Measurements from ENCODE around the gene FAM187B. TPM values are rescaled to one million over a fixed set of nuclear protein-coding genes. Genes with fewer than 3 reads are reported as not detected.

FAM187B gene
- total RNA-seq, 1 donor from 2014 or later = not detected

DNA sequence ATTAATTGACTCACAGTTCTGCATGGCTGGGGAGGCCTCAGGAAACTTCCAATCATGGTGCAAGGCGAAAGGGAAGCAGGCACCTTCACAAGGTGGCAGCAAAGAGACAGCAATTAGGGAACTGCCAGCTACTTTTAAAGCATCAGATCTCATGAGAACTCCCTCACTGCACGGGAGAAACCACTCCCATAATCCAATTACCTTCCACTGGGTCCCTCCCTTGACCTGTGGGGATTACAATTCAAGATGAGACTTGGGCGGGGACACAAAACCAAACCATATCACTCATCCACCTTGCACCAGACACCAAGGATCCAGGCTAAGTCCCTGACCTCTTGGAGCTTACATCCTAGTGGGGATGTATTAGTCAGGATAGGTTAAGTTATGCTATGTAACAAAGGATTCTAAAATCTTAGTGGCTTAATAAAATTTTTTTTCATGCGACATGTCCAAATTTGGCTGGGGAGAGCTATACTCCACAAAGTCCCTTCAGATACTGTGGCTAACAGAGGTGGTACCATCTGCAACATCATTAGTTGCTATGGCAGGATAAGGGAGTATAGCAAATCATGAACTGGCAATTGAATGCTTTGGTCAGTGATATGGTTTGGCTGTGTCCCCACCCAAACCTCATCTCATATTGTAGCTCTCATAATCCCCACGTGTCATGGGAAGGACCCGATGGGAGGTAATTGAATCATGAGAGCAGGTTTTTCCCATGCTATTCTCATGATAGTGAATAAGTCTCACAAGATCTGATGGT, 8.3 kb upstream of the FAM187B start:
- no peak for DNase-seq (ENCODE audit: low spot score in 2 of 2)
- H3K27me3 ChIP-seq = no peaks in the 10 kb centered on the region
- intact Hi-C loops (cut with DNase I) = no loop called here
- H3K4me3 ChIP-seq = no peak overlapping the region
- no peak overlapping the region for H3K27ac ChIP-seq
- no peaks in the 10 kb centered on the region for H3K4me1 ChIP-seq
- peaks cover 0 to 8% of the 10 kb centered on the region in 2 donors for H3K9me3 ChIP-seq
- H3K36me3 ChIP-seq = no peaks in the 10 kb centered on the region
- TF ChIP-seq, protein P1, sequence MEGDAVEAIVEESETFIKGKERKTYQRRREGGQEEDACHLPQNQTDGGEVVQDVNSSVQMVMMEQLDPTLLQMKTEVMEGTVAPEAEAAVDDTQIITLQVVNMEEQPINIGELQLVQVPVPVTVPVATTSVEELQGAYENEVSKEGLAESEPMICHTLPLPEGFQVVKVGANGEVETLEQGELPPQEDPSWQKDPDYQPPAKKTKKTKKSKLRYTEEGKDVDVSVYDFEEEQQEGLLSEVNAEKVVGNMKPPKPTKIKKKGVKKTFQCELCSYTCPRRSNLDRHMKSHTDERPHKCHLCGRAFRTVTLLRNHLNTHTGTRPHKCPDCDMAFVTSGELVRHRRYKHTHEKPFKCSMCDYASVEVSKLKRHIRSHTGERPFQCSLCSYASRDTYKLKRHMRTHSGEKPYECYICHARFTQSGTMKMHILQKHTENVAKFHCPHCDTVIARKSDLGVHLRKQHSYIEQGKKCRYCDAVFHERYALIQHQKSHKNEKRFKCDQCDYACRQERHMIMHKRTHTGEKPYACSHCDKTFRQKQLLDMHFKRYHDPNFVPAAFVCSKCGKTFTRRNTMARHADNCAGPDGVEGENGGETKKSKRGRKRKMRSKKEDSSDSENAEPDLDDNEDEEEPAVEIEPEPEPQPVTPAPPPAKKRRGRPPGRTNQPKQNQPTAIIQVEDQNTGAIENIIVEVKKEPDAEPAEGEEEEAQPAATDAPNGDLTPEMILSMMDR (IDR thresholded peaks at IDR 0.05) = no peak

DNA sequence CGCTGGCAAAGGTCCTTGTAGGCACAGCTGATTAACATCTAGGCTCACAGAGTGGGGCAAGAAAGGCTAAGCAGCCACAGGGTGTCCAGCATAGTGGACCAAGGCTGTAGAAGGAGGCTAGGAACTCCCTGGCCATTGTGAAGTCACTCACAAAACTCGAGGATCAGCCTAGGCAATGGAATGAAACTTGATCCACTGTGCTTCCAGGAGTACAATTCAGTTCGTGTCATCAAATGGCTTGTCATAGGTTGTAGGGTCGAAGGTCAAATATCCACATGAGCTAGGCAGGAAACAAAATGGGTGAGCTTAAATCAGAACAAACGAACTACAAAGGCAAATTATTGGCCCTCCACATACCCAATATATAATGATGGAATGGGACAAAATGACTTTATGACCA, 4.4 kb upstream of the FAM187B start:
- no peaks in the 10 kb centered on the region for H3K4me1 ChIP-seq
- TF ChIP-seq, protein P1 (IDR thresholded peaks at IDR 0.05) = no peak
- no peaks in the 10 kb centered on the region for H3K27me3 ChIP-seq
- no peaks in the 10 kb centered on the region for H3K36me3 ChIP-seq
- no peak for DNase-seq (ENCODE audit: low spot score in 2 of 2)
- no peak overlapping the region for H3K4me3 ChIP-seq
- no peaks in the 10 kb centered on the region for H3K9me3 ChIP-seq
- intact Hi-C loops (cut with DNase I) = no loop called here
- no peak overlapping the region for H3K27ac ChIP-seq

DNA sequence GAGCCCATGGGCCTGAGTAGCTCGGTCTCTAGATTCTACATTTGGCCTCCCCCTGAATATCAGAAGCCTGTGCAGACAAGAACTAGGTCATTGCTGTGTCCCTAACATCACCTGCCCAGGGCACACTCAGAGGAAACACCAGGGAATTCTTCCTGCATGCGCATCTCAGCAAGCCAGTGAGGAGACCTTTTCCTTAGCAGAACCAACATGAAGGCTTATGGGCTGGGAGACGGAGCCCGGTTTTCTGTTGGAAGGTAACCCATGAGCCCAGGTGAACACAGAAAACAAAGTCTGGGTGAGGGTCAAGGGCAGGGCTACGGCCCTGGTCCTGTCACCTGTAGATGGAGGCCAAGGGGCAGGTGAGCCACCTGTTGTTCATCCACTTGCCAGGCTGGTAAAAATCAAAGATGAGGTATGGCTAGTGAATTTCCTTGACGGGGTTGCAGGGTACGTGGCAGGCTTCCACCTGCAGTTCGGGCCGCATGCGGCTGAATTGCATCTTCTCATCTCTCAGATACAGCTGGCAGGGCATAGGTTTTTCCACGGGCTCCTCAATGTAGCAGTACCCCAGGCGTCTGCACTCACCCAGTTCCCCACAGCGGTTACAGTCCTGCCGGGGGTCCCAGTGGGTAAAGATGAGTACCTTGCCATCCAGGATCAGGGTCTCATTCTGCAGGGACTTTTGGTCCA, 3.6 kb upstream of the FAM187B start:
- Histone ChIP-seq H3K9me3 (no peaks in the 10 kb centered on the region), H3K36me3 (no peaks in the 10 kb centered on the region), H3K27ac (no peak overlapping the region), H3K27me3 (no peaks in the 10 kb centered on the region), H3K4me3 (no peak overlapping the region), H3K4me1 (no peaks in the 10 kb centered on the region)
- TF ChIP-seq, protein P1 (IDR thresholded peaks at IDR 0.05) = no peak
- DNase-seq (ENCODE audit: low spot score in 2 of 2) = no peak
- intact Hi-C loops (cut with DNase I) = no loop called here

DNA sequence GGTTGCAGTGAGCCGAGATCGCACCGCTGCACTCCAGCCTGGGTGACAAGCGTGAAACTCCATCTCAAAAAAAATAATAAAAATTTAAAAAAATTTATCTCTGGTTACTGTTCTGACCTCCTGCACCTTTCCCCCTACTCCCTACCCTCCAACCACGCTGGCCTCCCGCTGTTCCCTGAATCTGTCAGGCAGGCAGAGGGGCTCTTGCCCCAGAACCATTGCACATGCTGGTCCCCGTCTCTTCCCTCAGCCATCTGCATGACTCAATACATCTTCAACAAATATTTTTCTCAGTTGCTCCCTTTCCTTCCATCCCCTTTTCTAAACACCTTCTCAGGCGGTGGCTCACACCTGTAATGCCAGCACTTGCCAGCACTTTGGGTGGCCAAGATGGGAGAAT, 1.1 kb upstream of the FAM187B start:
- intact Hi-C loops (cut with DNase I) = no loop called here
- H3K27me3 ChIP-seq = no peaks in the 10 kb centered on the region
- TF ChIP-seq, protein P1 (IDR thresholded peaks at IDR 0.05) = no peak
- H3K4me3 ChIP-seq = no peak overlapping the region
- no peaks in the 10 kb centered on the region for H3K9me3 ChIP-seq
- H3K27ac ChIP-seq = no peak overlapping the region
- H3K4me1 ChIP-seq = no peaks in the 10 kb centered on the region
- H3K36me3 ChIP-seq = no peaks in the 10 kb centered on the region
- DNase-seq (ENCODE audit: low spot score in 2 of 2) = no peak

DNA sequence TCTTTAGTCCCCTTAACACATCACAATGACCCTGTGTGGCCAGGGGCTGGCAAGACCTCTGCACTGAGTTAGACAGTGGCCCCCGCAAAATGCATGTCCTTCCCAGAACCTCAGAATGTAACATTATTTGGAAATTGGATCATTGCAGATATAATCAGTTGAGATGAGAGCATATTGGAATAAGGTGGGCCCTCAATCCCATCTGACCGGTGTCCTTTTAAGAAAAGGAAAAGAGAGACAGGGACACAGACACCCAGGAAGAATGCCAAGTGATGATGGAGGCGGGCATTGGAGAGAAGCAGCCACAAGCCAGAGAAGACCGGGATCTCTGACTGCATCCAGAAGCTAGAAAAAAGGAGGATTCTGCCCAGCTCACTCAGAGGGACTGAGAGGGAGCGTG, 1.8 kb downstream of the FAM187B start:
- DNase-seq (ENCODE audit: low spot score in 2 of 2) = no peak
- intact Hi-C loops (cut with DNase I) = no loop called here
- H3K4me3 ChIP-seq = no peak overlapping the region

More for the DNA sequence above, 1.8 kb downstream of the FAM187B start:
- H3K27me3 ChIP-seq = no peaks in the 10 kb centered on the region
- H3K36me3 ChIP-seq = no peaks in the 10 kb centered on the region
- no peaks in the 10 kb centered on the region for H3K4me1 ChIP-seq
- no peaks in the 10 kb centered on the region for H3K9me3 ChIP-seq
- H3K27ac ChIP-seq = no peak overlapping the region
- TF ChIP-seq, protein P1 (IDR thresholded peaks at IDR 0.05) = no peak

Measured in ascending aorta (tissue), 2 donors.